H9 (cell line): ENCODE results near the gene ZFYVE28. TPM values are rescaled to one million over a fixed set of nuclear protein-coding genes. Genes with fewer than 3 reads are reported as not detected.
"Not testable (repeated sequence)": the region's sequence is repeated elsewhere in the genome, so short reads cannot be mapped to it uniquely, and the experiment has no call there.

Source experiments
- DNase-seq: peaks from one replicate; pipeline ENCODE4 v3.0.0-alpha.2; 2017
- H2AFZ ChIP-seq: one replicate; pipeline ENCODE4 v1.6.1; 2013; ENCODE audit warnings: mild to moderate bottlenecking, low read length, control low read depth, moderate library complexity
- H2AK5ac ChIP-seq: 2 replicates; pipeline ENCODE4 v1.6.1; 2013; ENCODE audit warnings: low read length, control low read depth, mixed read lengths; ENCODE audit not compliant: insufficient read length
- H2BK120ac ChIP-seq: one replicate; pipeline ENCODE4 v1.6.1; 2013; ENCODE audit warnings: low read depth, mild to moderate bottlenecking, low read length, control low read depth, inconsistent platforms; ENCODE audit not compliant: poor library complexity, severe bottlenecking
- H2BK12ac ChIP-seq: 2 replicates; pipeline ENCODE4 v1.6.1; 2013; ENCODE audit warnings: low read length, control low read depth, mixed read lengths, low read depth; ENCODE audit not compliant: insufficient read length
- H2BK15ac ChIP-seq: 2 replicates; pipeline ENCODE4 v1.6.1; 2013; ENCODE audit warnings: low read depth, low read length, control low read depth
- H2BK20ac ChIP-seq: one replicate; pipeline ENCODE4 v1.6.1; 2013; ENCODE audit warnings: low read depth, mild to moderate bottlenecking, low read length, control low read depth, inconsistent platforms; ENCODE audit not compliant: poor library complexity, severe bottlenecking
- H2BK5ac ChIP-seq: 2 replicates; pipeline ENCODE4 v1.6.1; 2013; ENCODE audit warnings: low read length, control low read depth, mixed read lengths; ENCODE audit not compliant: insufficient read length
- H3K14ac ChIP-seq: 2 replicates; pipeline ENCODE4 v1.6.1; 2013; ENCODE audit warnings: low read length, control low read depth; ENCODE audit not compliant: insufficient read depth
- H3K18ac ChIP-seq: 2 replicates; pipeline ENCODE4 v1.6.1; 2013; ENCODE audit warnings: low read depth, mild to moderate bottlenecking, mixed read lengths, low read length, control low read depth; ENCODE audit not compliant: insufficient read length
- H3K23ac ChIP-seq: 2 replicates; pipeline ENCODE4 v1.6.1; 2013; ENCODE audit warnings: low read length, control low read depth, mixed read lengths, low read depth; ENCODE audit not compliant: insufficient read length
- H3K23me2 ChIP-seq: 2 replicates; pipeline ENCODE4 v1.6.1; 2013; ENCODE audit warnings: low read depth, mild to moderate bottlenecking, mixed read lengths, low read length, control low read depth; ENCODE audit not compliant: insufficient read length, poor library complexity, severe bottlenecking
- H3K27ac ChIP-seq: 2 replicates; pipeline ENCODE4 v1.5.1; 2013; ENCODE audit warnings: low read length, control low read depth, mixed read lengths, low read depth; ENCODE audit not compliant: insufficient read length
- H3K27me3 ChIP-seq: 2 replicates; pipeline ENCODE4 v1.6.1; 2013; ENCODE audit warnings: low read length, control low read depth, inconsistent platforms; ENCODE audit not compliant: insufficient read depth
- H3K4ac ChIP-seq: 2 replicates; pipeline ENCODE4 v1.6.1; 2013; ENCODE audit warnings: low read depth, mild to moderate bottlenecking, control low read depth, inconsistent platforms, low read length, moderate library complexity
- H3K4me1 ChIP-seq: 2 replicates; pipeline ENCODE4 v1.6.1; 2013; ENCODE audit warnings: low read length, control low read depth, inconsistent platforms; ENCODE audit not compliant: insufficient read depth
- H3K4me2 ChIP-seq: 2 replicates; pipeline ENCODE4 v1.6.1; 2013; ENCODE audit warnings: low read length, control low read depth, mixed read lengths; ENCODE audit not compliant: insufficient read length, insufficient read depth
- H3K56ac ChIP-seq: 2 replicates; pipeline ENCODE4 v1.6.1; 2013; ENCODE audit warnings: low read depth, mild to moderate bottlenecking, mixed read lengths, low read length, control low read depth; ENCODE audit not compliant: insufficient read length
- H3K79me1 ChIP-seq: 2 replicates; pipeline ENCODE4 v1.6.1; 2013; ENCODE audit warnings: low read depth, mild to moderate bottlenecking, moderate library complexity, low read length, control low read depth, inconsistent platforms; ENCODE audit not compliant: insufficient read depth, poor library complexity, severe bottlenecking
- H3K79me2 ChIP-seq: 2 replicates; pipeline ENCODE4 v1.6.1; 2013; ENCODE audit warnings: low read length, control low read depth, inconsistent platforms; ENCODE audit not compliant: insufficient read depth
- H3K9ac ChIP-seq: 2 replicates; pipeline ENCODE4 v1.6.1; 2013; ENCODE audit warnings: low read length, control low read depth, mixed read lengths; ENCODE audit not compliant: insufficient read length; ENCODE audit errors: extremely low read depth
- H3K9me3 ChIP-seq: one replicate; pipeline ENCODE4 v1.6.1; 2013; ENCODE audit warnings: low read depth, low read length, inconsistent platforms; ENCODE audit not compliant: control insufficient read depth
- H3T11ph ChIP-seq: one replicate; pipeline ENCODE4 v1.6.1; 2013; ENCODE audit warnings: mild to moderate bottlenecking, low read length, control low read depth, inconsistent platforms
- H4K20me1 ChIP-seq: one replicate; pipeline ENCODE4 v1.6.1; 2013; ENCODE audit not compliant: control insufficient read depth, insufficient read length, insufficient read depth
- H4K5ac ChIP-seq: 2 replicates; pipeline ENCODE4 v1.6.1; 2013; ENCODE audit warnings: low read depth, mild to moderate bottlenecking, mixed read lengths, low read length, control low read depth; ENCODE audit not compliant: insufficient read length
- H4K8ac ChIP-seq: replicated peaks from 2 replicates; pipeline ENCODE4 v1.6.1; 2013; ENCODE audit warnings: low read length, control low read depth, mixed read lengths, low read depth; ENCODE audit not compliant: insufficient read length
- H4K91ac ChIP-seq: 2 replicates; pipeline ENCODE4 v1.6.1; 2013; ENCODE audit warnings: low read depth, mild to moderate bottlenecking, moderate library complexity, mixed read lengths, low read length, control low read depth; ENCODE audit not compliant: insufficient read length
- H3K27ac Mint-ChIP-seq, 3 experiments: 2 replicates in 2 of 3; 3 replicates in 1 of 3; pipeline ENCODE4 v1.8.0; 2020 to 2021; ENCODE audit warnings: mixed read lengths in 3 of 3, mild to moderate bottlenecking in 1 of 3, moderate library complexity in 1 of 3
- H3K27me3 Mint-ChIP-seq: 2 replicates; pipeline ENCODE4 v1.8.0; 2021; ENCODE audit warnings: low read depth, mild to moderate bottlenecking, moderate library complexity, mixed read lengths
- H3K36me3 Mint-ChIP-seq, 3 experiments: 2 replicates in 2 of 3; 3 replicates in 1 of 3; pipeline ENCODE4 v1.8.0; 2020 to 2021; ENCODE audit warnings: low read depth in 3 of 3, mixed read lengths in 3 of 3; ENCODE audit not compliant: insufficient read depth in 1 of 3
- H3K4me1 Mint-ChIP-seq, 2 experiments: 2 replicates each; pipeline ENCODE4 v1.8.0; 2020; ENCODE audit warnings: mixed read lengths in 2 of 2
- H3K4me3 Mint-ChIP-seq, 2 experiments: 2 replicates in 1 of 2; 3 replicates in 1 of 2; pipeline ENCODE4 v1.8.0; 2020 to 2021; ENCODE audit warnings: mild to moderate bottlenecking in 2 of 2, mixed read lengths in 2 of 2, moderate library complexity in 1 of 2
- H3K9me3 Mint-ChIP-seq, 2 experiments: 2 replicates in 1 of 2; 3 replicates in 1 of 2; pipeline ENCODE4 v1.8.0; 2020; ENCODE audit warnings: mild to moderate bottlenecking in 2 of 2, mixed read lengths in 2 of 2, moderate library complexity in 1 of 2
- CTCF ChIP-seq: fragments of 200-600 bp; sonication (generic); conservative IDR thresholded peaks from 3 replicates; pipeline ENCODE4 v1.8.0; 2021; ENCODE audit warnings: antibody characterized with exemption, mild to moderate bottlenecking
- WGBS: extraction: QIAGEN DNeasy Blood & Tissue Kit; methylation state at CpG from one replicate; pipeline ENCODE4 v1.1.7; 2013; ENCODE audit warnings: missing lambda C conversion rate, low lambda C conversion rate, mixed read lengths; ENCODE audit not compliant: insufficient read length; ENCODE audit errors: extremely low coverage; 5-methylcytosine and 5-hydroxymethylcytosine counted together
- total RNA-seq: library from RNA; stranded (reverse); gene quantifications from 2 replicates; pipeline ENCODE4 v1.2.1, GENCODE V29; 2021

Gene ZFYVE28
- total RNA-seq, 1 experiment from 2014 or later = 0.98 TPM

- Histone ChIP-seq H3K79me1 (no peaks in the 10 kb centered on the region), H4K5ac (no peak overlapping the region)
Observed at GRCh38 chr4:2275546-2276251, 142.7 kb downstream of the ZFYVE28 start.

GRCh38 chr4:2275044-2275397, 143.4 kb downstream of the ZFYVE28 start:
- H3K23ac ChIP-seq, H3K4me3 Mint-ChIP-seq, H3K4me2 ChIP-seq, H3K27me3 ChIP-seq, H2AFZ ChIP-seq, H3K79me2 ChIP-seq, H3K18ac ChIP-seq, H2BK15ac ChIP-seq, H3K9ac ChIP-seq, H3K9me3 ChIP-seq, H4K5ac ChIP-seq, H3K23me2 ChIP-seq, H2BK120ac ChIP-seq, H2BK5ac ChIP-seq, H3K79me1 ChIP-seq, H2BK12ac ChIP-seq, H3K27me3 Mint-ChIP-seq, H3K27ac Mint-ChIP-seq, H3K4ac ChIP-seq, H3K56ac ChIP-seq, H3K14ac ChIP-seq, H3K36me3 Mint-ChIP-seq, H2AK5ac ChIP-seq, H3K27ac ChIP-seq, H3K9me3 Mint-ChIP-seq, H3K4me1 ChIP-seq, H4K91ac ChIP-seq, H4K20me1 ChIP-seq, H3K4me1 Mint-ChIP-seq, H2BK20ac ChIP-seq, H3T11ph ChIP-seq, H4K8ac ChIP-seq, DNase-seq: not testable (repeated sequence)
- no CpG with 5 or more reads among the region's 10 CpGs for WGBS

More at GRCh38 chr4:2275546-2276251, 142.7 kb downstream of the ZFYVE28 start:
- no peak overlapping the region for H2BK12ac ChIP-seq
- no peak overlapping the region for H2AK5ac ChIP-seq
- no peaks in the 10 kb centered on the region for H4K20me1 ChIP-seq
- no peak overlapping the region for H4K8ac ChIP-seq
- no CpG with 5 or more reads among the region's 44 CpGs for WGBS
- H3K27me3 ChIP-seq = no peaks in the 10 kb centered on the region
- no peak overlapping the region for H2BK120ac ChIP-seq
- no peak overlapping the region for H4K91ac ChIP-seq
- H3K56ac ChIP-seq = no peak overlapping the region
- H3K27ac ChIP-seq = no peak overlapping the region
- no peak overlapping the region for H3K23ac ChIP-seq
- no peak overlapping the region for H3K27ac Mint-ChIP-seq
- DNase-seq = no peak
- no peak overlapping the region for H3K4ac ChIP-seq
- no peak overlapping the region for H2BK5ac ChIP-seq
- no peaks in the 10 kb centered on the region for H3K4me1 Mint-ChIP-seq
- H3K79me2 ChIP-seq = no peaks in the 10 kb centered on the region
- no peaks in the 10 kb centered on the region for H3K4me1 ChIP-seq
- no peak overlapping the region for H2BK20ac ChIP-seq
- H3K9me3 ChIP-seq = no peaks in the 10 kb centered on the region
- no peak overlapping the region for H3T11ph ChIP-seq
- H3K9ac ChIP-seq = no peak overlapping the region
- no peak overlapping the region for H2AFZ ChIP-seq
- no peaks in the 10 kb centered on the region; a peak in 1 of 7 replicates for H3K36me3 Mint-ChIP-seq
- no peaks in the 10 kb centered on the region for H3K23me2 ChIP-seq
- H3K18ac ChIP-seq = no peak overlapping the region
- no peak overlapping the region for H3K4me3 Mint-ChIP-seq
- no peaks in the 10 kb centered on the region for H3K9me3 Mint-ChIP-seq
- no peak overlapping the region for H3K4me2 ChIP-seq
- no peak overlapping the region for H2BK15ac ChIP-seq
- H3K27me3 Mint-ChIP-seq = peaks cover 2% of the 10 kb centered on the region; the same call in 1 of the 2 replicates
- no peak for TF ChIP-seq CTCF
- no peak overlapping the region; the same call in 1 of the 2 replicates for H3K14ac ChIP-seq
